Measurements from ENCODE around the gene PGGHG.
"Not testable (repeated sequence)": the region's sequence is repeated elsewhere in the genome, so short reads cannot be mapped to it uniquely, and the experiment has no call there.

Gene PGGHG

GRCh38 chr11:299951-300735, 11.2 kb downstream of the PGGHG start:
- DNase-seq (ENCODE audit: low spot score in 2 of 2) (no peak), ATAC-seq (replicated peaks; ENCODE audit: extremely low read depth, poor library complexity, severe bottlenecking) (no peak)
- H3K9me3 Mint-ChIP-seq, result no peaks in the 10 kb centered on the region
- H3K27ac Mint-ChIP-seq (ENCODE audit: low read depth), result no peak overlapping the region
- no peak overlapping the region for H3K4me3 Mint-ChIP-seq
- H3K4me1 Mint-ChIP-seq, result peaks cover 18% of the 10 kb centered on the region
- H3K36me3 Mint-ChIP-seq (ENCODE audit: insufficient read depth), result peaks cover 6% of the 10 kb centered on the region
- H3K27me3 Mint-ChIP-seq, result no peaks in the 10 kb centered on the region

GRCh38 chr11:303363-303762, 14.4 kb downstream of the PGGHG start:
- Mint-ChIP-seq H3K4me1 (peaks cover 26% of the 10 kb centered on the region), H3K36me3 (ENCODE audit: insufficient read depth) (peaks cover 12% of the 10 kb centered on the region), H3K9me3 (no peaks in the 10 kb centered on the region), H3K4me3 (no peak overlapping the region), H3K27me3 (no peaks in the 10 kb centered on the region), H3K27ac (ENCODE audit: low read depth) (no peak overlapping the region)
- DNase-seq (ENCODE audit: low spot score in 2 of 2) (no peak), ATAC-seq (replicated peaks; ENCODE audit: extremely low read depth, poor library complexity, severe bottlenecking) (no peak)

GRCh38 chr11:304061-304506, 15.2 kb downstream of the PGGHG start:
- H3K27ac Mint-ChIP-seq (ENCODE audit: low read depth), result no peak overlapping the region
- no peaks in the 10 kb centered on the region for H3K27me3 Mint-ChIP-seq
- H3K4me3 Mint-ChIP-seq, result no peak overlapping the region
- H3K36me3 Mint-ChIP-seq (ENCODE audit: insufficient read depth), result peaks cover 16% of the 10 kb centered on the region
- peaks cover 31% of the 10 kb centered on the region for H3K4me1 Mint-ChIP-seq
- no peak for DNase-seq (ENCODE audit: low spot score in 2 of 2)
- ATAC-seq (replicated peaks; ENCODE audit: extremely low read depth, poor library complexity, severe bottlenecking), result no peak
- H3K9me3 Mint-ChIP-seq, result no peaks in the 10 kb centered on the region

- Mint-ChIP-seq H3K4me3 (no peak overlapping the region), H3K36me3 (ENCODE audit: insufficient read depth) (peaks cover 22% of the 10 kb centered on the region), H3K9me3 (no peaks in the 10 kb centered on the region), H3K27ac (ENCODE audit: low read depth) (peak overlapping the region; percentile 93), H3K27me3 (no peaks in the 10 kb centered on the region), H3K4me1 (peaks cover 39% of the 10 kb centered on the region)
- ATAC-seq (replicated peaks; ENCODE audit: extremely low read depth, poor library complexity, severe bottlenecking) (no peak), DNase-seq (ENCODE audit: low spot score in 2 of 2) (no peak)
Measured at GRCh38 chr11:304915-305843, 16.3 kb downstream of the PGGHG start.

- H3K4me1 Mint-ChIP-seq, result peaks cover 39% of the 10 kb centered on the region
- ATAC-seq (replicated peaks; ENCODE audit: extremely low read depth, poor library complexity, severe bottlenecking) (no peak), DNase-seq (ENCODE audit: low spot score in 2 of 2) (no peak)
- peaks cover 22% of the 10 kb centered on the region for H3K36me3 Mint-ChIP-seq (ENCODE audit: insufficient read depth)
- peak overlapping the region; percentile 93 for H3K27ac Mint-ChIP-seq (ENCODE audit: low read depth)
- no peaks in the 10 kb centered on the region for H3K9me3 Mint-ChIP-seq
- no peaks in the 10 kb centered on the region for H3K27me3 Mint-ChIP-seq
- H3K4me3 Mint-ChIP-seq, result peak overlapping the region; percentile 31
Measured at GRCh38 chr11:305844-306211, 16.9 kb downstream of the PGGHG start.

GRCh38 chr11:306645-307371, 17.9 kb downstream of the PGGHG start:
- Mint-ChIP-seq H3K36me3 (ENCODE audit: insufficient read depth) (peaks cover 25% of the 10 kb centered on the region), H3K27me3 (no peaks in the 10 kb centered on the region), H3K4me3 (peak overlapping the region; percentile 85), H3K27ac (ENCODE audit: low read depth) (peak overlapping the region; percentile 93), H3K4me1 (peaks cover 41% of the 10 kb centered on the region), H3K9me3 (no peaks in the 10 kb centered on the region)
- ATAC-seq (replicated peaks; ENCODE audit: extremely low read depth, poor library complexity, severe bottlenecking) (no peak), DNase-seq (ENCODE audit: low spot score in 2 of 2) (no peak)

- H3K9me3 Mint-ChIP-seq, H3K27me3 Mint-ChIP-seq: not testable (repeated sequence)
- peaks cover 28% of the 10 kb centered on the region for H3K36me3 Mint-ChIP-seq (ENCODE audit: insufficient read depth)
- DNase-seq (ENCODE audit: low spot score in 2 of 2) (peak in 1 of 2 donors; percentile 61), ATAC-seq (replicated peaks; ENCODE audit: extremely low read depth, poor library complexity, severe bottlenecking) (peak; percentile 71)
- peak within 1 kb of the TSS; percentile 85 for H3K4me3 Mint-ChIP-seq
- H3K4me1 Mint-ChIP-seq, result peaks cover 50% of the 10 kb centered on the region
- H3K27ac Mint-ChIP-seq (ENCODE audit: low read depth), result peak within 1 kb of the TSS; percentile 93
Measured at GRCh38 chr11:307766-308708, 19.1 kb downstream of the PGGHG start, which contains the start of gene IFITM2. IFITM2 (plus strand) TSS chr11:307816; CDS start chr11:308193, 377 bp downstream.

GRCh38 chr11:308740-309665, 20.1 kb downstream of the PGGHG start:
- not testable (repeated sequence) for H3K27me3 Mint-ChIP-seq; H3K9me3 Mint-ChIP-seq; DNase-seq (ENCODE audit: low spot score in 2 of 2)
- Mint-ChIP-seq H3K27ac (ENCODE audit: low read depth) (peak overlapping the region; percentile 93), H3K4me3 (peak overlapping the region; percentile 85), H3K4me1 (peaks cover 59% of the 10 kb centered on the region), H3K36me3 (ENCODE audit: insufficient read depth) (peaks cover 32% of the 10 kb centered on the region)
- ATAC-seq (replicated peaks; ENCODE audit: extremely low read depth, poor library complexity, severe bottlenecking), result peak; percentile 2

- not testable (repeated sequence) for H3K9me3 Mint-ChIP-seq; DNase-seq (ENCODE audit: low spot score in 2 of 2); H3K27me3 Mint-ChIP-seq; ATAC-seq (replicated peaks; ENCODE audit: extremely low read depth, poor library complexity, severe bottlenecking)
- H3K36me3 Mint-ChIP-seq (ENCODE audit: insufficient read depth), result peaks cover 39% of the 10 kb centered on the region
- peaks cover 62% of the 10 kb centered on the region for H3K4me1 Mint-ChIP-seq
- H3K27ac Mint-ChIP-seq (ENCODE audit: low read depth), result peak overlapping the region; percentile 93
- peak overlapping the region; percentile 85 for H3K4me3 Mint-ChIP-seq
Measured at GRCh38 chr11:309979-310572, 21.1 kb downstream of the PGGHG start.

- not testable (repeated sequence) for H3K27ac Mint-ChIP-seq (ENCODE audit: low read depth); H3K27me3 Mint-ChIP-seq; DNase-seq (ENCODE audit: low spot score in 2 of 2); H3K9me3 Mint-ChIP-seq
- Mint-ChIP-seq H3K36me3 (ENCODE audit: insufficient read depth) (peaks cover 44% of the 10 kb centered on the region), H3K4me1 (peaks cover 53% of the 10 kb centered on the region), H3K4me3 (peak overlapping the region; percentile 89)
- ATAC-seq (replicated peaks; ENCODE audit: extremely low read depth, poor library complexity, severe bottlenecking), result peak; percentile 9
Measured at GRCh38 chr11:311013-311748, 22.3 kb downstream of the PGGHG start.
